Measurements from ENCODE around the gene MADCAM1.
"Not testable (repeated sequence)": the region's sequence is repeated elsewhere in the genome, so short reads cannot be mapped to it uniquely, and the experiment has no call there.

The MADCAM1 gene

DNA sequence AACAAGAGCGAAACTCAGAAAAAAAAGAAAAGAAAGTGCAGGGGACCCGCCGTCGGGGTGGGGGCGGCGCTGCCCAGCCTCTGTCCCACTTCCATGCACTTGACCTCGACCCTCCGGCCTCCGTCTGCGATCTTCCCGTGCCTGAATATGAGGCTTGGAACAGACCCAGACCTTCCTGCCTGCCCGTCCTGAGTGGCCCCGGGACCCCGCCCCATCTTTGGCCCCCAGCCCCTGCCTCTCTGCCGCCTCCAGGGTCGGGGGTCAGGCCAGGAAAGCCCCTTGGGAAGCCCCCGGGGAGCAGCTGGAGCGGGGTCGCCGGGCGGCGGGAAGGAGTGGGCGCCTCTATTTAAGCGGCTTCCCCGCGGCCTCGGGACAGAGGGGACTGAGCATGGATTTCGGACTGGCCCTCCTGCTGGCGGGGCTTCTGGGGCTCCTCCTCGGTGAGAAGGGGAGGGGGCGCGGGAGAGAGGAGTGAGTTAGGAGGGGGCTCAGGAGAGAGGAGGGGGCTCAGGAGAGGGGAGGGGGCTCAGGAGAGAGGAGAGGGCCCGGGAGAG is at the start of gene MADCAM1:
TSS of gene MADCAM1 (plus strand) at position 375 of the 554 bp plus-strand sequence. CDS start at position 389, 14 bp downstream.
- no peak for DNase-seq

- no peak for DNase-seq
Measured at GRCh38 chr19:447064-447426, 49.2 kb upstream of the MADCAM1 start.

DNA sequence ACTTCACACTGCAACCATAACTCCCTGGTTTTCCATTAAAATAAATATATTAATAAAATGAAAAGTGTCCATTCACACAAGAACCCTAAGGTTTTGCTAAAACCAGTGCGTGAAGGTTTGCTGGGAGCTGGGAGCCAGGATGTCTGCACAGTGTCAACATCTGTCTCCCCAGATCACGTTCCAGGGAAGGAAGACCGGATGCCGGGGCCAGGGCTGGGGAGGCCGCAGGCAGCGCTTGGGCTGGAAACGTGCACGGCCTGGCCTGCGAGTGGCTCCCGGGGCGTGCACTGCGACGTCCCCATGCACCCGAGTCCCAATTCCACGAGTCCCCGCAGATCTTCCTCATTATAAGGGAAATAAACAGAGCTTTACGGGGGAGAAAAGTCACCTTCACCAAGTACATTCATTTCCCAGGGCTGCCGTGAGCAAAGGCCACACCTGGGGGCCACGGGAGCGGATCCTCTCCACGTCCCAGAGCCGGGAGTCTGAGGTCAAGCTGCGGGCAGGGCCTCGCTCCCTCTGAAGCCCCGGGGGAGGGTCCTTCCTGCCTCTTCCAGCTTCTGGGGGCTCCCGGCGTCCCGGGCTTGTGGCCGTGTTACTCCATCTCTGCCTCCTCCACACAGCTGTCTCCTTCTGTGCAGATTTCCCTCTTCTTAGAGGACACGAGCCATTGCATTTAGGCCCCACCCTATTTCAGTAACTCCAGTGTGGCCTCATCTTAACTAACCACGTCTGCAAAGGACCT is 48.3 kb upstream of the MADCAM1 start:
- DNase-seq = no peak

GRCh38 chr19:449916-450315 is 46.4 kb upstream of the MADCAM1 start:
- no peak for DNase-seq

- not testable (repeated sequence) for DNase-seq
Measured at GRCh38 chr19:450912-451481, 45.3 kb upstream of the MADCAM1 start.

DNA sequence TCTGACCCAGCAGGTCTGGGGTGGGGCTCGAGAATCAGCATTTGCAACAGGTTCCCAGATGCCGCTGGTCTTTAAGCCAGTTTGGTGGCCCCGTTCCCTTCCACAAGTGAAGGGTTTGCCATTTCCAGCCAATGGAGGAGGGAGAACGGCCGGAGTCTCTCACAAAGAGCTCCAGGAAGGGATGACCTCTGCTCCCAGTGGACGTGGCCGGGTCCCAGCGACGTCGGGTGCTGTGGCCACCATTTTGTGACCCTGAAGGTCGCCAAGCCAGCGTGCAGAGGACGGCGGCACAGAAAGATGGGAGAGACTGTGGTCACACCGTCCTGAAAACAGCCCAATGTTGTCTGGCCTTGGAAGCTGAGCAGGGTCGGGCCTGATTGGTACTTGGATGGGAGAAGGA is 43.5 kb upstream of the MADCAM1 start:
- DNase-seq = no peak

GRCh38 chr19:453606-454005 is 42.7 kb upstream of the MADCAM1 start:
- no peak for DNase-seq

DNA sequence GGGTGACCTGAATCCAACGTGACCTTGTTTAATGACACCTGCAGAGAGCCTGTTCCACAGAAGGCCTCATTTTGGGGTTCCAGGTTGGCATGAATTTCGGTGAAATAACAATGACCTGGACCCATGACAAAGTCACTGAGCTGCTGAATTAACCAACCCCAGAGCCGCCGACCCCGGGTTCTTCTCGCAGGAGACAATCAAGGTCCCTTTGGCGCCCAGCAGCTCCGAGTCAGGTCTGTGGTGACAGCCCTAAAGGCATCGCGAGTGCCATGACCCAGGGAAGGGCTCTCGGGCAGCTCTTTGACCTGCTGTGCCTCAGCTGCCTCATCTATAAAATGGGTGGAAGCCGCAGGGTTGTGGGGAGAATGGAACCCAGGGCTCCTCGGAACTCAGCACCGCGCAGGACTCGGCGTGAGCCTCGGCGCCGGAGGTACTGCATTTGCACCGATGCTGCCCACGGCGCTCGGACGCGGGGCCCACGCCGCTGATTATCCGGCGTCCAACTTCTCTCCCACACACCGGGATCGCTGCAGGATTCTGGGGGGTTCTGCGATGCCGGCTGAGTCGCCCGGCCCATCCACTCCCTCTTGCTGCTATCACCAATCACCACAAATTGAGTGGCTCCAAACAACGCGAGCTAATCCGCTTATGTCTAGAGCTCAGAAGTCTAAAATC is 41.1 kb upstream of the MADCAM1 start:
- DNase-seq = no peak

DNA sequence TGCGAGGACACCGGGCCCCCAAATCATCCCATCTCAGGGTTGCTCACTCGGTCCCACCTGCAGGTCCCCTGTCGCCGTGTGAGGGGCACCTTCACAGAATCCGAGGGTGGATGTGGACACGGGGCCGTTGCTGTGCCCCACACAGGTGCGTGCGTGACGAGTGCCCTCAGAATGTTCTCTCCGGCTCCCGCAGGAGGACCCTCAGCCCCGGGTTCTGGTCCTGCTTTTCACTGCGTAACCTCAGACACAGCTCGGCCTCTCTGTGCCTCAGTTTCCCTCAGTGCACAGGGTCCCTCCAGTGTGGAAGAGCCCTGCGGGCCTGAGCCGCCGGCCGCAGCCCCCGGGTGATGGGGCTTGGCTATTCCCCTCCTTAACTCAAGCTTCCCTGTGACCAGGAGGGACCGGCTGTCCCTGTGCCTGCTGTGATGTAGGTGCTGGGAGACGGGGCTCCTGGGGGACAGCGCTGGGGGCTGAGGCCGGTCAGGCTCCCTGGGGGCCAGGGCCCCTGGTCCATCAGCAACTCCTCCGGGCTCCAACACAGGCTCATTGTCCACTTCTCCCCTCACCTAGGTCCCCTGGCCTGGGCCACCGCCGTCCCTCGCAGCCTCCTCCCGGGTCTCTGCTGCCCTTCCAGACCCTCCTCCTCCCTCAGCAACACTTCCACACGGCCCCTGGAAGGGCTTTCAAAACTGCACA is 40.3 kb upstream of the MADCAM1 start:
- no peak for DNase-seq

- DNase-seq = no peak
Measured at GRCh38 chr19:456547-457110, 39.7 kb upstream of the MADCAM1 start.

GRCh38 chr19:457636-458035 is 38.6 kb upstream of the MADCAM1 start:
- DNase-seq = no peak

- no peak for DNase-seq
Measured at GRCh38 chr19:458091-459042, 37.9 kb upstream of the MADCAM1 start.

DNA sequence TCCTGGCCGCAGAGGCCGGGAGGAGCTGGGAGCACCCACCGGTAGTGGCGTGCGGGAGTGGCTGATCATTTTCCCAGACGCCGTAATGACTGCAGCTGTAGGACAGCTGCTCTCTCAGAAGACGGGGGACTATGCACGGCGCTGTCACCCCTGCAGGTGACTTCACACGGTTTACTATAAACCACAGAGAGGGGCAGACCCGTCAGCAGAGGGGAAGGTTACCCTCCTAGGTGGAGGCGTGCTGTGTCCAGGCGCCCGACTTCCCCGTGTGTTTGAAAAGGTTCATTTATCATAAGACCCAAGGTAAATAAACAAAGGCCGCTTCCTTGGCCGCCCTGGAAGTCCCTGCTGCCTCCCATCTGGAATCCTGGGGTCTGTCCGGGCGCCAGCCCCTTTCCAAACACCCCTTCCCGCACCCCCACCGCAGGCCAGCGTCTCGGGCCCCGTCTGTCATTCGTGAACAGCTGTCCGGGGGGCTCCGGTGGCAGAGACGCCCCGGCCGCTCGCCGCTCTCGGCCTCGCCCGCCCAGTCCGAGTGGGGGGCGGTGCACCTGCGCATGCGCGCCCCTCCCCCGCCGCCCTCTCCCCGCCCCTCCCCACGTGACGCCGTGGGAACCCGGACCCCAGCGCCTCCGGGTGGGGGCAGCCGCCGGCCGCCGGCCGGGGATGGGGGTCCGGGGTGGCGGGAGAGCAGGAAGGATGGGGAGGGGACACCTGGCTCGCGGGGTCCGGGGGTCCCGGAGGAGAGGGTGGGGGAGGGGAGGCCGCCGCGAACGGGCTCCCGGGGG is 36.4 kb upstream of the MADCAM1 start:
- DNase-seq = no peak

DNA sequence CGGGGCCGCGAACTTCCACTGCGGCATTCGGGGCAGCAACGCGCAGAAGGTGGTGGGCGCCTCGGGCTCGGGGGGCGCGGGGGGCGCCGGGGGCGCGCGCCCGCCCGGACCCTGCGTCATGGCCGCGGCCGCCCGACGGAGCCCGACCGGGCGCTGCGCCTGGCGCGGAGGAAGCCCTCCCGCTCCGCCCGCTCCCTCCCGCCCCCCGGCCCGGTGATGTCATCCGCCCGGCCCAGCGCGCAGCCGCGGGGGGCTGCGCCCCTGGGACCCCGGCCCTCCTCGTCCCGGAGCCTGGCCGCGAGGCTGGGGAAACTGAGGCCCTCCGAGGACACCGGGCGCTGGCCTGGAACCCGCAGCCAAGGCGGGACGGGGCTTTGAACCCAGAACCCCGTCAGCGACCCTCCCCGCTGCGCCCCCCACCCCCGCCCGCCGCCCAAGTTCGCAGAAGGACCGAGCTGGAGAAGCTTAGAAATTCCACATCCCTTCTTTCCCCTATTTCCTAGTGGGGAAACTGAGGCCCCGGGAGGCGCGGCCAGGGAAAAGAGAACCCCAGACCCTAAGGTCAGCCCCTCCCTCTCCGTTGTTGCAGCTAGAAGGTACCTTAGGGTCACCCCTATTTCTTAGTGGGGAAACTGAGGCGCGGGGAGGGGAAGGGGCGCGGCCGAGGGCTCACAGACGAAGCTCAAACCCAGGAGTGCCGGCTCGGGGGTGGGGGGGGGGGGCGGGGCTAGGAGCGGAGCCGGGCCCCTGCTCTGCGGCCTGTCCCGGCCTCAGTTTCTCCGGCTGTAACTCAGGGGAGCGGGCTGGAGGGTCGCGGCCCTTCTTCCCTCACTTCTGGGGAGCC is 35.2 kb upstream of the MADCAM1 start, which contains the start of gene SHC2:
TSS of gene SHC2 (minus strand) at position 157 of the 844 bp plus-strand sequence. CDS start at position 120, 37 bp downstream.
- no peak for DNase-seq

GRCh38 chr19:461721-462551 is 34.4 kb upstream of the MADCAM1 start:
- DNase-seq = no peak

DNA sequence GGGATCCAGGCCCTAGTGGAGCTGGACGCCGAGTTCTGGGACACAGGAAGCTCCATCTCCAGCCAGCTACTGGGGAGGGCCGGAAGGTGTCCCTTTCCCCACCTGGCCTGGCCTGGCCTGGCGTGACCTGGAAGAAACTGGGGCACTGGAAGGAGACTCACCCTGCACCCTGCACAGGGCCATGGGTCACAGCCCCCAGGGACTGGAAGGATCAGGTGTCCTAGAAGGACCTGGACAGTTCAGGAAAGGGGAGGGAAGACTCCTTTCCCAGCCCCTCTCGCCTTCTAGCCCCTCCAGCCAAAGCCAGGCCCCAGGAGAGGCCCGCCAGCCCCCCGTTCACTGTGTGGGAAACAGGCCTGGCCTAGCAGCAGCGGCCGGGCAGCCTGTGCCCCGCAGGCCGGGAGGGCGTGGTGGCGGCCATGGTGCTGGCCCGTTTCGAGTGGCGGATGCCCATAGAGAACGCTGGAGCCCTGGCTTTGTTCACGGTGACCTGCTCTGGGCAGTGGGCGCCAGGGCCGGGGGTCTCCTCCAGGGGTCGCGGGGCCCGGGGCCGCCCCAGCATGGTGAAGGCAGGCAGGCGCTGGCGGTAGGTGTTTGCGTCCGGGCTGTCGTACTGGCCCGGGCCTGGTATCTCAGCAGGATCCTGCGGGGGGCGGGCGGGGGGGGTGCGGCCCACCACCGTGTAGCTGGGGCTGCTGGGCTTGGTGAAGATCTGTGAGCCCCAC is 32.6 kb upstream of the MADCAM1 start:
- DNase-seq = no peak

- no peak for DNase-seq
Measured at GRCh38 chr19:464208-464545, 32.1 kb upstream of the MADCAM1 start.
